Measurements from ENCODE around the gene NPRL2. TPM values are rescaled to one million over a fixed set of nuclear protein-coding genes. Genes with fewer than 3 reads are reported as not detected.

NPRL2 gene
- total RNA-seq, 1 experiment from 2014 or later = 16.0 TPM

GRCh38 chr3:50378024-50378423 is 27.4 kb upstream of the NPRL2 start:
- H3K9me3 ChIP-seq = no peaks in the 10 kb centered on the region
- no peaks in the 10 kb centered on the region for H3K27me3 ChIP-seq
- no peaks in the 10 kb centered on the region for H3K36me3 ChIP-seq
- no peak for DNase-seq
- H3K4me3 ChIP-seq = no peak overlapping the region

GRCh38 chr3:50375258-50375931 is 24.8 kb upstream of the NPRL2 start:
- DNase-seq = peak; percentile 29
- H3K4me3 ChIP-seq = no peak overlapping the region
- no peaks in the 10 kb centered on the region for H3K9me3 ChIP-seq
- H3K27me3 ChIP-seq = no peaks in the 10 kb centered on the region
- H3K36me3 ChIP-seq = no peaks in the 10 kb centered on the region

GRCh38 chr3:50374363-50375257 is 24.0 kb upstream of the NPRL2 start:
- H3K9me3 ChIP-seq = no peaks in the 10 kb centered on the region
- H3K4me3 ChIP-seq = no peak overlapping the region
- H3K36me3 ChIP-seq = no peaks in the 10 kb centered on the region
- no peak for DNase-seq
- H3K27me3 ChIP-seq = no peaks in the 10 kb centered on the region

GRCh38 chr3:50373146-50374051 is 22.8 kb upstream of the NPRL2 start:
- Histone ChIP-seq H3K4me3 (no peak overlapping the region), H3K36me3 (no peaks in the 10 kb centered on the region), H3K27me3 (no peaks in the 10 kb centered on the region), H3K9me3 (no peaks in the 10 kb centered on the region)
- DNase-seq = no peak

- Histone ChIP-seq H3K27me3 (no peaks in the 10 kb centered on the region), H3K9me3 (no peaks in the 10 kb centered on the region), H3K36me3 (no peaks in the 10 kb centered on the region), H3K4me3 (no peak overlapping the region)
- no peak for DNase-seq
Observed at GRCh38 chr3:50372349-50372748, 21.8 kb upstream of the NPRL2 start.

- Histone ChIP-seq H3K27me3 (no peaks in the 10 kb centered on the region), H3K4me3 (no peak overlapping the region), H3K36me3 (no peaks in the 10 kb centered on the region), H3K9me3 (no peaks in the 10 kb centered on the region)
- DNase-seq = no peak
Observed at GRCh38 chr3:50371133-50371685, 20.6 kb upstream of the NPRL2 start.

GRCh38 chr3:50370594-50370993 is 20.0 kb upstream of the NPRL2 start:
- DNase-seq = no peak
- H3K9me3 ChIP-seq = no peaks in the 10 kb centered on the region
- no peaks in the 10 kb centered on the region for H3K36me3 ChIP-seq
- no peaks in the 10 kb centered on the region for H3K27me3 ChIP-seq
- no peak overlapping the region for H3K4me3 ChIP-seq

- no peaks in the 10 kb centered on the region for H3K36me3 ChIP-seq
- no peaks in the 10 kb centered on the region for H3K9me3 ChIP-seq
- no peaks in the 10 kb centered on the region for H3K27me3 ChIP-seq
- no peak for DNase-seq
- no peak overlapping the region for H3K4me3 ChIP-seq
Observed at GRCh38 chr3:50369012-50369670, 18.6 kb upstream of the NPRL2 start.

GRCh38 chr3:50365842-50366220 is 15.3 kb upstream of the NPRL2 start:
- Histone ChIP-seq H3K36me3 (no peaks in the 10 kb centered on the region), H3K4me3 (no peak overlapping the region), H3K27me3 (no peaks in the 10 kb centered on the region), H3K9me3 (no peaks in the 10 kb centered on the region)
- no peak for DNase-seq

- H3K9me3 ChIP-seq = no peaks in the 10 kb centered on the region
- H3K27me3 ChIP-seq = no peaks in the 10 kb centered on the region
- no peak for DNase-seq
- H3K4me3 ChIP-seq = no peak overlapping the region
- H3K36me3 ChIP-seq = no peaks in the 10 kb centered on the region
Observed at GRCh38 chr3:50365080-50365841, 14.7 kb upstream of the NPRL2 start.

- no peaks in the 10 kb centered on the region for H3K27me3 ChIP-seq
Observed at GRCh38 chr3:50364573-50365079, 14.1 kb upstream of the NPRL2 start.

GRCh38 chr3:50359760-50360110 is 9.2 kb upstream of the NPRL2 start:
- DNase-seq = no peak
- H3K4me3 ChIP-seq = peak overlapping the region; percentile 76
- no peaks in the 10 kb centered on the region for H3K9me3 ChIP-seq
- no peaks in the 10 kb centered on the region for H3K27me3 ChIP-seq
- H3K36me3 ChIP-seq = peaks cover 22% of the 10 kb centered on the region

More at GRCh38 chr3:50364573-50365079, 14.1 kb upstream of the NPRL2 start:
- Histone ChIP-seq H3K4me3 (no peak overlapping the region), H3K9me3 (no peaks in the 10 kb centered on the region), H3K36me3 (no peaks in the 10 kb centered on the region)
- no peak for DNase-seq

- Histone ChIP-seq H3K9me3 (no peaks in the 10 kb centered on the region), H3K27me3 (no peaks in the 10 kb centered on the region), H3K4me3 (peak within 1 kb of the TSS; percentile 76), H3K36me3 (peaks cover 22% of the 10 kb centered on the region)
- DNase-seq = peak; percentile 95
Observed at GRCh38 chr3:50358911-50359759, 8.6 kb upstream of the NPRL2 start, which contains the start of gene TMEM115. TMEM115 (minus strand) TSS chr3:50359521; CDS start chr3:50359063, 458 bp downstream.

GRCh38 chr3:50358355-50358910 is 7.9 kb upstream of the NPRL2 start:
- Histone ChIP-seq H3K27me3 (no peaks in the 10 kb centered on the region), H3K4me3 (peak overlapping the region; percentile 76), H3K36me3 (peaks cover 25% of the 10 kb centered on the region), H3K9me3 (no peaks in the 10 kb centered on the region)
- DNase-seq = no peak
